Stimulated activated CD8-positive, alpha-beta memory T cell treated with anti-CD3 and anti-CD28 coated beads, Interleukin-4, amount 100 ng/mL, for 48 hours (primary cell): ENCODE measurements around the gene ADGB.
"Not testable (repeated sequence)": the region's sequence is repeated elsewhere in the genome, so short reads cannot be mapped to it uniquely, and the experiment has no call there.

Experiments
- DNase-seq: peaks from one replicate; pipeline ENCODE4 v3.0.0-alpha.2; 2020

ADGB gene

DNA sequence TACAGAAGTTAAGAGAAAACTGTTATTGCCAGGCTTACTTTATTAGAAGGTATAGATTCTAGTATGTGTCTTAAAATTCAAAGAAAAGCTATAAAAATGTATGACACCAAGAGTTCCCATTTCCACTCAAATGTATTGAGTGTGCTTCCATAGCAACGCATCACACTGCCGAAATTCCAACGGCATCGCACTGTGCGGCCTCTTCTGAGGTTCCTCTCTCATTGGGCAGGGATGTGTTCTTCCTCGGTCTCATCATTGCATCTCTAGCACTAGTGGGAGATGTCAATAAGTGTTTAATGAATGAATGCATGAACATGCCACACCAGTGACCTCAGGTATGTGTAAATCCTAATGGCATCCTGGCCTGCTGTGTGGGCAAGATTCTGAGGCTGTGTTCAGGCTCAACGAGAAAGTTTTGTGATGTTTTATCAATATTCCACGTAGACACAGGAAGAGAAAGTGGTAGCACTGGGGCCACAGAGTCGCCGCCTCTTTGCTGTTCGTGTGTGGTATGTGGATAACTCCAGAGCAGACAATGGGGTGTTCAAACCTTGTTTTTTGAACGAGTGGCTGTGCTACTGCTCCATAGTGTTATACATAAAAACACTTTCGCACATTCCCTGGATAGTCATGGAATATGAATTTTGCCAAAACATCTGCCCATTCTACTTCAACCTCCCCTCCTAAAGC is 171.6 kb downstream of the ADGB start:
- no peak for DNase-seq

DNA sequence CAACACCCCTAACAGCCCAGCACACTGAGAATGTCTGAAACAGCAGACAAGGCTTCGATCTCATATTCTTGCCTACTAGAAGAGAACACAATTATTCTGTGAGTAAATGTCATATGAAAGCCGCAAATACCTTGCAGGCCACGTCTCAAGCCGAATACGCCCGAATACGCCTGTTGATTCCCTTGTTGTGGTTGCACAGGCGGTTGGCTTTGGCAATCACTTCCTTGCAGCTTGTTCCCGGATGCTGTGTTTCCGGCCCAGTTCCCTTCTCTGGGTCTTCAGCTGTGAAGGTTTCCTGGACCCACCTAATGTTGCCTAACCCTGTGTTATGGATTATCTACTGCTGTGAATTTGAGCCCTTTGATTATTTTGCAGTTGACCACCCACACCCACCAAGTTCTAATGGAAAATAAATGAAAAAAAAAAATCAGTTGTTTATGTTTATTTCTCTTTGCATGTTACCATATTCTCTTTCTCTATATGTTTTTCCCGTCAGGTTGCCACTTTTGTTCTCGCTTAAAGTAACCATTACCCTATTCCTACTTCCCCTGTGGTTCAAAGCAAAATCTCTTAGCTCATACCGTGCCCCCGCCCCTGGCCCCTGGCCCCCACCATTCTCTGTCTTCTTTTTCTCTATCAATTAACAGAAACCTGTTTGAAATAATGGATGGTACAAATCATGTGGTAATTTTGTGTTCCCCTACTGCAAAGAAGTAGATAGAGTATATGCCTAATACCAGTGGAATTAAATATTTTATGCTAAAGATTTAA is 172.4 kb downstream of the ADGB start:
- peak; percentile 52 for DNase-seq

DNA sequence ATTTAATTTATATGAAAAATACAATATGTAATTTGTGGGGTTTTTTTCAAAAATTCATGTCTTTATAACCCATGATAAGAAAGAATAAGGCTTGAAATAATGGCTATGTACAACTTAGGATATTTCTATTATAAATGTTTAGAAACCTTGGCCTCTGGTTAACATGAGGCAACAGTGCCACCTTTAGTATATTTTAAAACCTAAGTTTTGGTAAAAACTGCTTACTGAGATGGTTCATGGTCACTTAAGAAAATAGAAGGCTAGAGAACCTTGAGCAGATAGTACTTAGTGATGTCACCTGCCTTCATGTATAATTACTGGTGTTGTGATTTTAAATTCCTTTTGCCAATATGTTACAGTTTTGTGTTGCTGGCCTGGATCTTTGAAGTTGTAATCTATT is 176.4 kb downstream of the ADGB start:
- no peak for DNase-seq

DNA sequence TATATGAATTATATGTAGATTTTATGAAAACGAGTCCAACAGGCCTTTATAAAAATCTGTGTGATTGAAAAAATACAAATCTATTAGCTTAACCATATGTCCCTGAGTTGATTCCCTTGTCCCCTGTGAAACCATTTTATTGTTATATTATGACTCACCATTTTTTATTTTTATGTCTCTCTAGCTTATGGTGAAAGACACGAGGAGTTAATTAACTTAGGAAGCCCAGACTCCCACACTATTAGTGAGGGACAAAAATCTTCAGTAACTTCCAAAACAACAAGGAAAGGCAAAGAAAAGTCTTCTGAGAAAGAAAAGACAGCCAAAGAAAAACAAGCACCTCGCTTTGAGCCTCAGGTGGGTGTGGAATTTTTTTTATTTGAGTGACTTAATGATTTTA is 183.1 kb downstream of the ADGB start:
- DNase-seq, result no peak

DNA sequence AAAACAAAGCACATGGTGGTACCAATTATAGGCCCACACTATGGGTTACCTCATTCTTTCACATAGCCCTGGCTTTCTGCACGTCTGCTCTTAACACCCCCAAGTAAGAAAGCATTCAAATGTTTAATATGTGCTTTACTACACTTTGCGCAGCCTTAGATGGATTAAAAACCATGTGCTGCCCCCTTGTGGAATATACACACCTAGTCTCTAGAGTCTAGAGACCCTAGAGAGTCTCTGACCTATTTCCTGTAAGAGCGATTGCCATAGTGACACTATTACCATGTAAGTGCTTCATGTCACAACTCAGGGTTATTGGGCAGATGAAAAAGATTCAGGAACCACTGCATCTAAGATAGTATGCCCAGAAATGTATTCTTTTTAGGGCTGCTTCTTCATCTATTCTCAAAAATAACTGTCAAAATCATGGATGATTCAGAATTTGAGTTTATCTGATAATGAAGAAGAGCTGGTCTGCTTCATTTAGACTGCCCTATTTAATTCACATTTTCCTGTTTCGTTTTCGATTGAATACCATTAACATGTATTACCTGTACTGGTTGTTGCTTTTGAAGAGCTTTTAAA is 186.3 kb downstream of the ADGB start:
- peak; percentile 30 for DNase-seq

DNA sequence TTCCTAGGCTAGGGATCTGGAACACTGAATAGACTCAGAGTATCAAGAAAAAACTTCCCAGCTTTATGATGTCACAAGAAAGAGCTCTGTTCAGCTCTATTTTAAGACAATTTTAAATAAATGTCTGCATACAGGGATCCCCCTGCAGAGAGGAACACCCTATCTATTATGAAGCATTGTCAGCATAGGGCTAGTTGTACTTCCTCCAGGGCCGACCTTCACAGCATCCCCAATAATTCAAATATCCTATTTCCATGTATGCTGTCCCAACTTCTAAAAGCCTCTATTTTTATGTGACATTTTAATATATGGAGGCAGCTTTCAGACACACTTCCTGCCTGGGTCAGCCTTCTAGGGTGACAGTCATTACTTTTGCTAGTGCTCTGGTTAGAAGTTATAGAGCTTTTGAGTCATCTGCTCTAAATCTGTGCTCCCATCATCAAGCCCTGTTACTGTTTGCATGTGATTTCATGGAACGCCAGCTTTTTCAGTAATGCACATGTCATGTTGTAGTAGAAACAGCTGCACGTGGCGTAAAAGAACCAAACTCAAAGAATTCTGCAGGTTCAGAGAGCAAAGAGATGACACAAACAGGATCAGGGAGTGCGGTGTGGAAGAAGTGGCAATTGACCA is 189.2 kb downstream of the ADGB start:
- DNase-seq, result no peak

DNA sequence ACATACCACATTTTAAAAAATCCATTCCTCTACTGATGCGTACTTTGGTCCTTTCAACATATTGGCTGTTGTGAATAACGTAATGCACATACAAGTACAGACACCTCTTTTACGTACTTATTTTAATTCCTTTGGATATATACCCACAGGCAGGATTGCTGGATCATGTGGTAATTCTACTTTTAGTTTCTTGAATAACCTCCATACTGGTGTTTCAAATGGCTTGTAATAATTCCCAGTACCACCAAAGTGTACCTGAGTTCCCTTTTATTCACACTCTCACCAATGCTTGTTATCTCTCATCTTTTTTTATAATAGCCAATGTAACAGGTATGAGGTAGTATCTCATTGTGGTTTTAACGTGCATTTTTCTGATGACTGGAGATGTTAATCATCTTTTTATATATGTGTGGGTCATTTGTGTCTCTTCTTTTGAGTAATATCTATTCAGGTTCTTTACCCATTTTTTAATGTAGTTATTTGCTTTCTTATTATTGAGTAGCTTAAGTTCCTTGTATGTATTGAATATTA is 191.9 kb downstream of the ADGB start:
- no peak for DNase-seq

DNA sequence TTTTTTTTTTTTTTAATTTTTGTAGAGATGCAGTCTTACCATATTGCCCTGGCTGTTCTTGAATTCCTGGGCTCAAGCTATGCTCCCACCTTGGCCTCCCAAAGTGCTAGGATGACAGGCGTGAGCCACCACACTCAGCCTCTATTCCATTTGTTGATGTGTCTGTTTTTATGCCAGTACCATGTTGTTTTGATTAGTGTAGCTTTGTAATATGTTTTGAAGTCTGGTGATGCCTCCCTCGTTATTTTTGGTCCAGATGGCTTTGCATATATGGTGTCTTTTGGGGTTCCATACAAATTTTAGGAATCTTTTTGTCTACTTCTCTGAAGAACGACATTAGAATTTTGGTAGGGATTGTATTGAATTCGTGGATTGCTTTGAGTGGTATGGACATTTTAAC is 193.2 kb downstream of the ADGB start:
- DNase-seq, result no peak

DNA sequence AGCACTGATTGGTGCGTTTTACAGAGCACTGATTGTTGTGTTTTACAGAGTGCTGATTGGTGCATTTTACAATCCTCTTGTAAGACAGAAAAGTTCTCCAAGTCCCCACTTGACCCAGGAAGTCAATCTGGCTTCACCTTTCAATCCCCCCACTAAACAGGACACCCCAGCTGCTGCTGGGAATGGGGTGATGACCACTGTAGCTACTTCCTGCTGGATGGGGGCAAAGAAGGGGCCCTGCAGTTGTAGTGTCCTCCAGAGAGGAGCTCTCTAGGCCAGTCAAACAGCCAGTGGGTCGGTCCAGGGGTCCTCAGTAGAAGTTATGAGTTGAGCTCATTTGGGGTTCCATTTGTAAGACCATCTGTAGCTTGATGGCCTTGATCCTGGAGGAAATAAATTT is 194.4 kb downstream of the ADGB start:
- not testable (repeated sequence) for DNase-seq

DNA sequence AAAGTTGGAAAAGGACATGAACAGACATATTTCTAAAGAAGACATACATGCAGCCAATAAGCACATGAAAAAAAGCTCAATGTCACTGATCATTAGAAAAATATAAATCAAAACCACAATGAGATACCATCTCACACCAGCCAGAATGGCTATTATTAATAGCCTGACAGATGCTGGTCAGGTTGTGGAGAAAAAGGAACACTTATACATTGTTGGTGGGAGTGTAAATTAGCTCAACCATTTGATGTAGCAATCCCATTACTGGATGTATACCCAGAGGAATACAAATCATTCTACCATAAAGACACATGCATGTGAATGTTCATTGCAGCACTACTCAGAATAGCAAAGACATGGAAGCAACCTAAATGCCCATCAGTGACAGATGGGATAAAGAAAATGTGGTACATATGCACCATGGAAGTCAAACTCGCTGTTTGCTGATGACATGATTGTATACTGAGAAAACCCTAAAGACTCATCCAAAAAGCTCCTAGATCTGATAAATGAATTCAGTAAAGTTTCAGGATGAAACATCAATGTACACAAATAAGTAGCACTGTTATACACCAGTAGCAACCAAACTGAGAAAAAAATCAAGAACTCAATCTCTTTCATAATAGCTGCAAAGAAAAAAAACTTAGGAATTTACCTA is 196.8 kb downstream of the ADGB start:
- DNase-seq, result no peak

DNA sequence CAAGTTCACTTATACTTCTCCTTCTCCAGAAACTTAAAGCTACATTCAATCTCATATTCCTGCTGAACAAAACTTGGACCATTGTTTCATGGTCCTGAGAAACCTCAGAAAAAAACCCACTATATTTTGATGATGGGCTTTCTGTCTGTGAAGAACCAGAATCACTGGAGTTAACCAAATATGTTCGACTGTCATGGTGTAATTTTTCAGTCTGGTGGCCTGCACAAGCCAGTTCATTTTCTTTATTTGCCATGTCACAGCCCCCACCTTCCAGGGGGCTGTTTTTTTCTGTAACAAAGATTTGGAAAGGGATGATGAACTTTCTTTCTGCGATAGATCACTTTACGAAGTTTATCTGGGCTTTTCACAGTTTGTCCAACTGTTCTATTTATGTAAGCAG is 204.4 kb downstream of the ADGB start:
- not testable (repeated sequence) for DNase-seq

DNA sequence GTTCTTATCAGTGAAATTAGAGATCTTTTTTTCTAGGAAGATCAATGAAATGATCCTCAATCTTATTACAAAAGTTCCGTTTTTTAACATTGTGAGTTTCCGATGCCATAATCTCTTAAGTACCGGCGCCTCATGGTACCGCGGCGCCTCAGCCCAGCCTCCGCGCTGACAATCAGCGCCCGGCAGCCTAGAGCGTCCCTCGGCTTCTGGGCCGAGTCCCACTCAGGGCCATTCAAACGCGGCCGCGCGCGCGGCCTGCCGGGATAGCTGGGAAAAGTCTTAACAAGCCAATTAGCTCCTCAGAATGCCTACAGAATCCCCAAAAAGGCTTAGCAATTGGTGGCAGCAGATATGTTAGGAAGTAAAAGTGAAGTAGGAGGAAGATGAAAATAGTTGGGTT is 204.8 kb downstream of the ADGB start:
- no peak for DNase-seq

DNA sequence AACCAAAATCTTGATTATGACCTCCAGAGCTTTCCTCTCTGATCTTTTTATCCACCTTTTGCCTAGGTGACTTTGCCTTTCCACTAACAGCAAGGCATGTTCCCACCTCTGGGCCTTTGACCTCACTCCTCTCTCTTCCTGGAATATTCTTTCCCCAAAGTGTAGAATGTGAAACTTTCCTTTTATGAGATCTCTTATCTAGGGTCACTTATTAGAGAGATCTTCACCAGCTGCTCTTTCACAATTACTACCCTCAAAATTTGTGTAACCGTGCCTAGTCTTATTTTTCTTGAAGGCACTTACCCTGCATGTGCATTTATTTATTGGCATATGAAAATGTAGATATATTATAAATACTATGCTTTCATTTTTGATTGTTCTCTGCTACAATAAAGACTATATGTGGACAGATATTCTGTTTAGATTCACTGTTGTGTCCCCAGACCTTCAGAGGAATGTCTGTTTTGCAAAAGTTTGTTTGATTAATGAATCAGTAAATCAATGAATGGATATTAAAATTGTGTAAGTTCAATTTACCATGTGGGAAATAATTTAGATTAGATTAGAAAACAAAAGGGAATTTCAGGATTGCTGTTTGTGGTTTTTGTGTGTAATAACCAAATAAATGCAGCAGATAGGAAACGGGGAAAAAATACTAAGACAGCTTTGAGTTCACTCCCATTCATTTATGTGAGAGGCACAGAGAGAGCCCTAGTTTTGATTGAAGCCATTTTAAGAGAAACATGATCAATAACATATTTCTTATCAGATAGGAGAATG is 207.0 kb downstream of the ADGB start:
- no peak for DNase-seq

DNA sequence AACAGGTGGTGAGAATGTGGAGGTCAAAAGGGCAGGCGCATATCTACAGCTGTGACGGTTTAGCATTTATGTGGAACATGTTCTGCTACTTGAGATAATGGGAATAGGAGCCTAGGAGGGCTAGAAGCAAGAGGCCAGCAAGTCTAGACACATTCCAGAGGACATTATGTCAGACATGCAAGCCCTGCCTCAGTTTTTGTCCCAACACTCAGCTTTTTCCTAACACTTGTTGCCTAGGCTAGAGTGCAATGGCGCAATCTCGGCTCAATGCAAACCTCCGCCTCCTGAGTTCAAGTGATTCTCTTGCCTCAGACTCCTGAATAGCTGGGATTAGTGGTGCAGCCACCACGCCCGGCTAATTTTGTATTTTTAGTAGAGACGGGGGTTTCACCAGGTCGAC is 210.2 kb downstream of the ADGB start:
- not testable (repeated sequence) for DNase-seq

DNA sequence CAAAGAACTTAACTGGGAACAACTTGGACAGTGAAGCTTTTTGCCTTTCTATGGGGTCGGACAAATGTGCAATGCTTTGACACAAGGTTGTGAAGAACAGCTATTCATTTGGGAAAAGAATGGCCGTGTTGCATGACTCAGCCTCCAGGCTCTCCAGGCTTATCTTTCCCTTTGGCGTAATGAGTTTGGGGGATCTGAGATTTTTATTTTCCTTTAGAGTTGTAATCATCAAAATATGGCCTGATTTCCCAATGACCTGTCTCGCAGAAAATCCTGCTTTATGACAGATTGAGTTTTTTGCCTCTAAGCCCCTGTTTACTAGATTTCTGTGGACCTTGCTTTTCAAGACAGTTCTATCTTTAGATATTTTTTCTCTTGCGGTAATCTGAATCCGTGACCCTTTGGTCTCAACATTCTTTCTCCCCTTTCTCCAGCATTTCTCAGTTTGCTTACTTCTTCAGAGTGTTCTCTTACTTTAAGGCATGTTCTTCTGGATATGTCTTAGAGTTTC is 214.1 kb downstream of the ADGB start:
- not testable (repeated sequence) for DNase-seq

DNA sequence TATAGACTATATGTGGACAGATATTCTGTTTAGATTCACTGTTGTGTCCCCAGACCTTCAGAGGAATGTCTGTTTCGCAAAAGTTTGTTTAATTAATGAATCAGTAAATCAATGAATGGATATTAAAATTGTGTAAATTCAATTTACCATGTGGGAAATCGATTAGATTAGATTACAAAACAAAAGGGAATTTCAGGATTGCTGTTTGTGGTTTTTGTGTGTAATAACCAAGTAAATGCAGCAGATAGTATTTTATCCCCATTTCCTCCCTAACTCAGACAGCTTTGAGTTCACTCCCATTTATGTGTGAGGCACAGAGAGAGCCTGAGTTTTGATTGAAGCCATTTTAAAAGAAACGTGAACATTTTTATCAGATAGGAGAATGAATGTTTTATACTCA is 214.8 kb downstream of the ADGB start:
- no peak for DNase-seq

DNA sequence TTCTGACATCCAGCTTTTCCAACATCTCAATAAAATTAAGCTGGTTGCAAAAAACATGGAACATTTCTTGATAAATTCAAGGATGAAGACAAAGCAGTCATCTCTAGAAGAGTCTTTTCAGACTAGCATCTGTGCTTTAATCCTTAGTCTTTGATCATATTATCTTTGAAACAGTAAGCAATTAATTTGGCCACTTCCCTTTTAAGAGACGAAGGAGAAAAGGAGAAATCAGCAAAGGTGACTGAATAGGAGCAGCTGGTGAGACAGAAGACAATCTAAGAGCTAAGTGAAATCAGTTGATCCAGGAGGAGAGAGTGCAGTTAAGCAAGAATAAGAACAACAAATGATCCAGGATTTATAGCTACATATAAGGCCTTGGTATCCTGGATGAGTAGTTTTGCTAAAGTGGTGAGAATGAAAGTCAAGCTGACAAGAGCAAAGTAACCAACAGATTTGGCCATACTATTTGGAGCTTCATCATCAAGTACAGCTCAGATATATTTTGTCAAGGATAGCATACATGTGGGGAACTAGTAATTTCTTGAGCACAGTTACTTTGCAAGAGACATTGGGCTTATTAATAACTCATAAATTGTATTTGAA is 215.5 kb downstream of the ADGB start:
- no peak for DNase-seq

DNA sequence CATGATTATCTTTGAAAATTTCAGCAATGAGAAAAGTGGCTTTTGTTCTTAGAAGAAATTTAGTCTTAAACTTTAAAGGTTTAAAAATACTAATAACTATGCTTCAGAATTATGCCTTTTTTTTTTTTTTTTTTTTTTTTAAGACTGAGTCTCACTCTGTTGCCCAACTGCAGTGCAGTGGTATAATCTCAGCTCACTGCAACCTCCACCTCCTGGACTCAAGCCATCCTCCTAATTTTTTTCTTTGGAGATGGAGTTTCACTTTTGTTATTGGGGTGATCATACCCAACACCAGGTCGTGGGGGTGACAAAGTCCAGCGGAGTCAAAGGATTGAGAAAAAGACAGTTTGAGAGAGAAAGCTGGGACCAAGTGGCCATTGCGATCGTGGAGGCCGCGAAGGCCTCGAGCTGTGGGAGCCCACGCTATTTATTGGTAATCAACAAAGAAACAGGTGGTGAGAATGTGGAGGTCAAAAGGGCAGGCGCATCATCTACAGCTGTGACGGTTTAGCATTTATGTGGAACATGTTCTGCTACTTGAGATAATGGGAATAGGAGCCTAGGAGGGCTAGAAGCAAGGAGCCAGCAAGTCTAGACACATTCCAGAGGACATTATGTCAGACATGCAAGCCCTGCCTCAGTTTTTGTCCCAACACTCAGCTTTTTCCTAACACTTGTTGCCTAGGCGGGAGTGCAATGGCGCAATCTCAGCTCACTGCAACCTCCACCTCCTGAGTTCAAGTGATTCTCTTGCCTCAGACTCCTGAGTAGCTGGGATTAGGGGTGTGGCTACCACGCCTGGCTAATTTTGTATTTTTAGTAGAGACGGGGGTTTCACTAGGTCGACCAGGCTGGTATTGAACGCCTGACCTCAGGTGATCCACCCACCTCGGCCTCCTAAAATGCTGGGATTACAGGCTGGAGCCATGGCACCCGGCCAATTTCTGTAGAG is 217.0 kb downstream of the ADGB start:
- DNase-seq, result not testable (repeated sequence)

DNA sequence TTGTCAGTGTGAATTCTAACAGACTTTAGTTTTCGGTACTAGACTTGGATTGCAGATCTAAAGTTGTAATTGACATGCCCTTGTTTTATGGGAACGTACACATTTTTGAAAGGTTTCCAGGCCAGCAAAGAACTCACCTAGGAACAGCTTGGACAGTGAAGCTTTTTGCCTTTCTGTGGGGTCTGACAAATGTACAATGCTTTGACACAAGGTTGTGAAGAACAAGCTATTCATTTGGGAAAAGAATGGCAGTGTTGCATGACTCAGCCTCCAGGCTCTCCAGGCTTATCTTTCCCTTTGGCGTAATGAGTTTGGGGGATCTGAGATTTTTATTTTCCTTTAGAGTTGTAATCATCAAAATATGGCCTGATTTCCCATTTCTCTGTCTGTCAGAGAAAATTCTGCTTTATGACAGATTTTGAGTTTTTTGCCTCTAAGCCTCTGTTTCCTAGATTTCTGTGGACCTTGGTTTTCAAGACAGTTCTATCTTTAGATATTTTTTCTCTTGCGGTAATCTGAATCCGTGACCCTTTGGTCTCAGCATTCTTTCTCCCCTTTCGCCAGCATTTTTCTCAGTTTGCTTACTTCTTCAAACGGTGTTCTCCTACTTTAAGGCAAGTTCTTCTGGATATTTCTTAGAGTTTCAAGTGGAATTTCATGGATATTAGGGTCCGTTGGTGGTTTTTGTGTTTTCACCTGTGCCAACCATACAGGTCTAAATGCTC is 221.0 kb downstream of the ADGB start:
- no peak for DNase-seq
